Measurements from ENCODE around the gene BZW2.
"Not testable (repeated sequence)": the region's sequence is repeated elsewhere in the genome, so short reads cannot be mapped to it uniquely, and the experiment has no call there.

BZW2 gene

DNA sequence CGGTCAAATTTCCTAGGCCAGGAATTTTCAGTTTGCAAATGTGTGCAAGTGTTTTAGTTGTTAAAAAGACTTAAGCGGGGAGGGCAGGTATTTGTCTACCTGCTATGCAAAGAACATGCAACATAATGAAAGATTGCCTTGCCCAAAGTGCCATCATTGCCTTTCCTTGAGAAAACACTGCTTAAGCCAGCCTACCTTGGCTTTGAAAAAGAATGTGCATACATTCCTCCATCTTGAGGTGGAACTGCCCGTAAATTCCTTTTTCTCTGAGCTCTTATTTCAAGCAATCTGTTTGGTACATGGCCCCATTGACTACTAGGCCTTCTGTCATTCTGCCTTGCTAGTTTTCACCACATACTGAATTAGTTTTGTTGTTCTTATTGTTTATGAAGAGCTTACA, 29.3 kb downstream of the BZW2 start:
- DNase-seq (ENCODE audit: low spot score) = no peak

- DNase-seq (ENCODE audit: low spot score) = no peak
Observed at GRCh38 chr7:16677978-16678494, 32.1 kb downstream of the BZW2 start.

GRCh38 chr7:16678645-16679566, 32.9 kb downstream of the BZW2 start:
- not testable (repeated sequence) for DNase-seq (ENCODE audit: low spot score)

- no peak for DNase-seq (ENCODE audit: low spot score)
Observed at GRCh38 chr7:16684935-16685334, 39.0 kb downstream of the BZW2 start.

GRCh38 chr7:16685535-16685934, 39.6 kb downstream of the BZW2 start:
- DNase-seq (ENCODE audit: low spot score) = no peak

- DNase-seq (ENCODE audit: low spot score) = no peak
Observed at GRCh38 chr7:16688249-16688648, 42.3 kb downstream of the BZW2 start.

DNA sequence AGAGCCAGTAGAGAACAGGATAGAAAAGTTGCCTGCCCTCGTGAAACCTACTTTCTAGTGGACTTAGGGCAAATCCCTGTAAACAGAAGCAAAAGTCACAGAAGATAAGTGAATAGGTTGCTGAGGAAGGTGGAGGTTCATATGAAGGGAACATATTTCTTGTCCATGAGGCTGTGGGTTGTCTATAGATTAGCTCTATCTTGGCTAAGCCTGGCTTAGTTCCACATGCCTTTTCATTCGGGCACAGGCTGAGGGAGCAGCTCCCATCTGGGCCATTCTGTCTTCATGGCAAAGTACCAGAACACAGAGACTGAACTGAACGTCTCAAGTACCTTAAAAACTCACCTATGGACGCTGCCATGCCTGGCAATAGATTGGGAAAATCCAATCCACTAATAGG, 45.3 kb downstream of the BZW2 start:
- DNase-seq (ENCODE audit: low spot score) = no peak

DNA sequence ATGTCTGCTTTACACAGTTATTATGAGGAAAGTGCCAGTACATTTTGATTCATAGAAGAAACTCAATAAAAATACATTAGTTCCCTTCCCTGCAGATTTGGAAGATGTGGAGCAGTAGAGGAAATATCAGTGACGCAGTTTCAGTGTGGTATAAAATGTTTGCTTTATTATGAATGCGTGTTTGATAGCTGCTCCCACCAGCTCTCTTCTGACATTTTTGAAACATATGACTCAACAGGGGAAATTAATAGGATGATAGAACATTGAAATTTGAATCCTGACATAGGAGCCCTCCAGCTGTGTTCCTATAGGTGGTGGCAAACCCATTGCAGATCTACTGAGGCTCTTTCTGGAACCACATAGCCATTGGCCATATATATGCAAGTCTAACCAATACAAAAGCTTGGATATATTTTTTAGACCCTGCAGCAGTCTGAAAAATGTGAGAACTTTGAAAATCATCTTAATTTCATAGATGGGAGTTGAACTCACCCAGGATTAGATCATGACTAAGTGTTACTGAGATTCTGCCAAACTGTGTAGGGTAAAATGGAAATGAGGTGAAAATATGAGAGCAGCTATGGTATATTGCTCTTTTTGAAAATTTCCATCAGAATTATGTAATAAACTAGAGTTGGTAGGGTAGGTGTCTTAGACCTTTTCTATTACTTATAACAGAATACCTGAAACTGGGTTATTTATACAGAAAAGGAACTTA, 47.8 kb downstream of the BZW2 start:
- DNase-seq (ENCODE audit: low spot score) = no peak

DNA sequence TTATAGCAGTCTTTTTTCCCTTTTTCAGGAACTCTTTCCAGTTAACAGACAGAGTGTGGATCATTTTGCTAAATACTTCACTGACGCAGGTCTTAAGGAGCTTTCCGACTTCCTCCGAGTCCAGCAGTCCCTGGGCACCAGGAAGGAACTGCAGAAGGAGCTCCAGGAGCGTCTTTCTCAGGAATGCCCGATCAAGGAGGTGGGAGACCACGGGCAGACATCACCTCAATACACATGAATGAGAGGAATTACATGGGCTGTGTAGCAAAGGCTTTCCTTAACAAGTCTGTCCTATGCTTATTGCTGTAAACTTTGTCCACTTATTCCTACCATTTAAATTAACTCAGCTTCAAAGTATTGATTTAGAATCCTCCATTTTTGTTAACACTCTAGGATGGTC, 48.8 kb downstream of the BZW2 start:
- no peak for DNase-seq (ENCODE audit: low spot score)

GRCh38 chr7:16695621-16696237, 49.7 kb downstream of the BZW2 start:
- DNase-seq (ENCODE audit: low spot score) = peak; percentile 62

DNA sequence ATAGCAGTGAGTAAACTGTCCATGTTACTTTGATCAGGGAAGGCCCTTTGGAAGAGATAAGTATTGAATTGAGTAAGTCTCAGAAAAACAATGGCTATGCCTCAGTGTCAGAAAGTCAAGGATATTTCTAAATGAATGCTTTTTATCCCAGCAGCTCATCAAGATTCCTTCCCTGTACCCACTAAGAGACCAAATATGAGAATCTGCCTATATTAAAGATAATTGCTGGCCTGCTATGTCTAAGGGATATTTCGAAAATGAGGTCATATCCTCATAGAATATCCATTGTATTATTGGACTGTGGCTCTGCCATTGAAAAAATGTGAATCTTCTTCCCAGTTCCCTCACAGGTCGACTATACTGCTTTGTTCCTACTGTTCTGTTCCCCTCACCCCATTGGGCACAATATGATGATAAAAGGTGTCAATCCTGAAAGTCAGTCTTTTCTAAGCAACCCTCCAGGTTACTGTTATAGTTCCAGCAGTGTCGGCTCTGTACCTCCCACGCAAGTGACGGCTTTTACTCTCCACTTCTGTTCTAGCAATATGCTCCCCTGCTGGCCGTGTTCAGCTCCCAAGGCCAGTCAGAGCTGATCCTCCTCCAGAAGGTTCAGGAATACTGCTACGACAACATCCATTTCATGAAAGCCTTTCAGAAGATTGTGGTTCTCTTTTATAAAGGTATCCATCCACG, 51.7 kb downstream of the BZW2 start:
- DNase-seq (ENCODE audit: low spot score) = peak; percentile 48

GRCh38 chr7:16698200-16698905, 52.4 kb downstream of the BZW2 start:
- no peak for DNase-seq (ENCODE audit: low spot score)

GRCh38 chr7:16702441-16702840, 56.5 kb downstream of the BZW2 start:
- DNase-seq (ENCODE audit: low spot score) = no peak

DNA sequence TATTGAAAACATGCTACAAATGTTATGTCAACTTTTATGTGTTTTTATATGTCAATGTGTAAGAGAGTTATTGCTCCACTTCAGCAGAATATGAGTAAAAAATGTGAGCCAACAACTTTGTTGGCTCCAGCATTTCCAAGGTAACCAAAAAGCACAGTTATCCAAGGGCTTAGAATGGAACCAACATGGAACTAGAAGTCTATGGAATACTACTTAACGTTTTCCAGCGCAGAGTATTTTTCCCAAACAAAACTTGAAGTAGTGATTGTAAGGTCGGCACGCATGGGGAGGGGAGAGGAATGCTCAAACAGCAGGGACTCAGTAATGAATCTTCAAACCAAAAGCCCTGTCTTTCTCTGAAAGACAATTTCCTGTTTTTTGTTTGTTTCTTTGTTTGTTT, 62.5 kb downstream of the BZW2 start:
- DNase-seq (ENCODE audit: low spot score) = no peak

DNA sequence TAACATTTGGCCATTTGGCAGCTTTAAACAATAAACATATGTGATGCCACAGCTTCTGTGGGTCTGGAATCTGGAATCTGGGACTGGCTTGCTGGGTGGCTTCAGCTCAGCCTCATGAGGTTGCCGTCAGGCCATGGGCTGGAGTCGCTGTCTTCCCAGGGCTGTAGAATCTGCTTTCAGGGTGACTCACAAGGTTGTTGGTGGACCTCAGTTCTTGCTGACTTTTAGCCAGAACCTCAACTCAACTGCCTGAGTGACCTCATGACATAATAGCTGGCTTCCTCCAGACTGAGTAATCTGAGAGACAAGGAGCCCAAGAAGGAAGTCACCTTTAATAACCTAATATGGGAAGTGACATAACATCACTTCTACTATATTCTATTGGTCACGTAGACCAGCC, 63.0 kb downstream of the BZW2 start:
- peak; percentile 81 for DNase-seq (ENCODE audit: low spot score)

DNA sequence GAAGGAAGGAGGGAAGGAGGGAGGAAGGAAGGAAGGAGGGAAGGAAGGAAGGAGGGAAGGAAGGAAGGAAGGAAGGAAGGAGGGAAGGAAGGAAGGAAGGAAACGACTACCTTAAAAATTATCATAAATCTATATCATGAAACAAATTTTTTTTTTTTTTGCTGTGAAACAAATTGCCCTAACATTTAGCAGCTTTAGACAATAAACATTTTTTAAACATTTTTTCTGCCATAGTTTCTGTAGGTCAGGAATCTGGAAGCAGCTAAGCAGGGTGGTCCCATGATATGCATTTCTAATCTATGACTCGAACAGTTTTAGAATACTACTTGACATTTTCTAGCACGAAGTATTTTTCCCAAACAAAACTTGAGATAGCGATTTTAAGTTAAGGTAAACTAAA, 64.7 kb downstream of the BZW2 start:
- DNase-seq (ENCODE audit: low spot score) = no peak

DNA sequence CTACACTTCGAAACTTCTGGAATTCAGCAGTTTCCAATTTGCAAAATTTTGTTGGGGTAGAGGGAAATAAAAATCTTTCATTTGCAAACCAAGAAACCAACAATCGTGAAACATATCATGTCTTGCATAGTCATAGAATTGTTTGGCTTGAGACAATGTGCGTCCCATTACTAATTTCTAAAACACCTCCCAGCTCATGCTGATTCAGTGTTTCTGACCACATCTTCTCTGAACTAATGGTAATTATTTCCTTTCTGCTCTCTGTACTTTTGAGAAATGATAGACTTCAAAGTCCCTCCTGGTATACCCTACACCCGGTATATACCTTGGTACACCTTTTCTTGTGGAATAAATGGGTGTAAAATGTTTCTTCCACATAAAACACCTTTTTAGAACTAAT, 65.7 kb downstream of the BZW2 start:
- no peak for DNase-seq (ENCODE audit: low spot score)

DNA sequence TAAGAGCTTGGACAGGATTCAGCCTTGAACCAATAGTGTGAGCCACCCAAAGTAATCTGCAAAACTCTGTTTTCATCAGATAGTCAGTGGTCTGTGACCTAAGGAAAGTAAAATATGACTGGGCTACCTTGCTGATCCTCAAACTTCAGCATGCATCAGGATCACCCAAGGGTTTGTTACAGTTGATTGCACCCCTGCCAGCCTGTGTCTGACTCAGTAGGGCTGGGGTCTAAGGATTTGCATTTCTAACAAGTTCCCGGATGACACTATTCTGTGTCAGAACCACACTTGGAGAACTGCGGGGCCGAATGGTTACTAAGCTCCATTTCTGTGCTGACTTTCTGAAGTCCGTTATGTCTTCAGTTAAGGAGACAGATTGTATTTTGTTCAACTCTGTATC, 66.9 kb downstream of the BZW2 start:
- no peak for DNase-seq (ENCODE audit: low spot score)

- DNase-seq (ENCODE audit: low spot score) = no peak
Observed at GRCh38 chr7:16715928-16716327, 69.9 kb downstream of the BZW2 start.

- DNase-seq (ENCODE audit: low spot score) = no peak
Observed at GRCh38 chr7:16718111-16718656, 72.2 kb downstream of the BZW2 start.

- no peak for DNase-seq (ENCODE audit: low spot score)
Observed at GRCh38 chr7:16719699-16720098, 73.7 kb downstream of the BZW2 start.

All from kidney capillary endothelial cell (primary cell).